Mesenchymal stem cell (in vitro differentiated cells and primary cell): ENCODE results near the gene TAF15.
A peak's percentile ranks its signal among the peaks of the same experiment; 100 is the strongest.

Experiments
- DNase-seq: peaks from one replicate; pipeline ENCODE4 v3.0.0-alpha.2; 2013
- H2AFZ ChIP-seq: one replicate; pipeline ENCODE4 v1.6.1; 2013; ENCODE audit warnings: low read depth, mild to moderate bottlenecking, control low read depth, inconsistent platforms, low read length, moderate library complexity
- H2AK5ac ChIP-seq: 2 replicates; pipeline ENCODE4 v1.6.1; 2013; ENCODE audit warnings: low read length, moderate library complexity, mild to moderate bottlenecking, inconsistent platforms; ENCODE audit not compliant: severe bottlenecking
- H2BK120ac ChIP-seq: one replicate; pipeline ENCODE4 v1.6.1; 2013; ENCODE audit warnings: low read depth, mild to moderate bottlenecking, inconsistent platforms, low read length, moderate library complexity
- H2BK12ac ChIP-seq, 2 experiments: one replicate each; pipeline ENCODE4 v1.6.1; 2013; ENCODE audit warnings: inconsistent platforms in 2 of 2, low read length in 2 of 2, mild to moderate bottlenecking in 2 of 2, moderate library complexity in 2 of 2, control low read depth in 1 of 2
- H2BK15ac ChIP-seq: one replicate; pipeline ENCODE4 v1.6.1; 2013; ENCODE audit warnings: mild to moderate bottlenecking, low read depth, inconsistent platforms; ENCODE audit not compliant: poor library complexity, severe bottlenecking
- H2BK5ac ChIP-seq: 2 replicates; pipeline ENCODE4 v1.6.1; 2013; ENCODE audit warnings: low read depth, mild to moderate bottlenecking, low read length, control low read depth, inconsistent platforms; ENCODE audit not compliant: poor library complexity, severe bottlenecking
- H3K14ac ChIP-seq, 2 experiments: one replicate each; pipeline ENCODE4 v1.6.1; 2013; ENCODE audit warnings: inconsistent platforms in 2 of 2, low read length in 2 of 2, control low read depth in 1 of 2, mild to moderate bottlenecking in 1 of 2, moderate library complexity in 1 of 2
- H3K18ac ChIP-seq, 2 experiments: one replicate each; pipeline ENCODE4 v1.6.1; 2013; ENCODE audit warnings: inconsistent platforms in 2 of 2, low read length in 2 of 2, control low read depth in 1 of 2, low read depth in 1 of 2, mild to moderate bottlenecking in 1 of 2
- H3K23ac ChIP-seq, 2 experiments: one replicate each; pipeline ENCODE4 v1.6.1; 2013; ENCODE audit warnings: inconsistent platforms in 2 of 2, low read length in 2 of 2, mild to moderate bottlenecking in 2 of 2, moderate library complexity in 2 of 2, control low read depth in 1 of 2
- H3K27ac ChIP-seq: 2 replicates; pipeline ENCODE4 v1.5.1; 2013; ENCODE audit warnings: mild to moderate bottlenecking, moderate library complexity, low read length, control low read depth, inconsistent platforms; ENCODE audit not compliant: poor library complexity, severe bottlenecking
- H3K27me3 ChIP-seq, 2 experiments: 2 replicates each; pipeline versions ENCODE4 v1.6.1 to v1.7.0; 2013; ENCODE audit warnings: low read length in 2 of 2, mild to moderate bottlenecking in 2 of 2, moderate library complexity in 2 of 2, control low read depth in 1 of 2, inconsistent platforms in 1 of 2; ENCODE audit not compliant: control insufficient read depth in 1 of 2, insufficient read depth in 1 of 2
- H3K36me3 ChIP-seq, 2 experiments: 2 replicates each; pipeline versions ENCODE4 v1.6.1 to v1.7.0; 2013; ENCODE audit warnings: low read length in 2 of 2, control low read depth in 1 of 2, inconsistent platforms in 1 of 2, low read depth in 1 of 2, mild to moderate bottlenecking in 1 of 2; ENCODE audit not compliant: insufficient read depth in 2 of 2, control insufficient read depth in 1 of 2
- H3K4ac ChIP-seq, 2 experiments: one replicate each; pipeline ENCODE4 v1.6.1; 2013; ENCODE audit warnings: inconsistent platforms in 2 of 2, low read length in 2 of 2, mild to moderate bottlenecking in 2 of 2, moderate library complexity in 2 of 2, control low read depth in 1 of 2, low read depth in 1 of 2
- H3K4me1 ChIP-seq: 2 replicates; pipeline ENCODE4 v1.6.1; 2013; ENCODE audit warnings: low read depth, low read length, control low read depth; ENCODE audit not compliant: control insufficient read depth, insufficient read depth
- H3K4me2 ChIP-seq: 2 replicates; pipeline ENCODE4 v1.6.1; 2013; ENCODE audit warnings: low read length, mild to moderate bottlenecking, inconsistent platforms; ENCODE audit not compliant: poor library complexity, severe bottlenecking
- H3K4me3 ChIP-seq, 2 experiments: 2 replicates each; pipeline versions ENCODE4 v1.5.1 to v1.7.0; 2013; ENCODE audit warnings: low read length in 2 of 2, mild to moderate bottlenecking in 2 of 2, control low read depth in 1 of 2, low read depth in 1 of 2; ENCODE audit not compliant: insufficient read depth in 1 of 2
- H3K79me1 ChIP-seq: replicated peaks from 2 replicates; pipeline ENCODE4 v1.6.1; 2013; ENCODE audit warnings: mild to moderate bottlenecking, control low read depth, low read length, inconsistent platforms; ENCODE audit not compliant: poor library complexity, severe bottlenecking
- H3K9ac ChIP-seq: 2 replicates; pipeline ENCODE4 v1.7.0; 2013; ENCODE audit warnings: mild to moderate bottlenecking, low read length, moderate library complexity
- H3K9me3 ChIP-seq: 2 replicates; pipeline ENCODE4 v1.7.0; 2013; ENCODE audit warnings: mild to moderate bottlenecking, low read length; ENCODE audit not compliant: control insufficient read depth
- H4K8ac ChIP-seq: one replicate; pipeline ENCODE4 v1.6.1; 2013; ENCODE audit warnings: inconsistent platforms, mild to moderate bottlenecking, low read length, moderate library complexity
- H4K91ac ChIP-seq: one replicate; pipeline ENCODE4 v1.6.1; 2013; ENCODE audit warnings: mild to moderate bottlenecking, low read length, inconsistent platforms
- whole genome bisulfite sequencing: methylation state at CpG from one replicate; pipeline ENCODE4 v1.1.7; 2013; ENCODE audit warnings: mixed read lengths; 5-methylcytosine and 5-hydroxymethylcytosine counted together

Gene TAF15

GRCh38 chr17:35890774-35891155 is 81.5 kb downstream of the TAF15 start:
- H3K9me3 ChIP-seq, result no peaks in the 10 kb centered on the region
- no peak overlapping the region for H2AK5ac ChIP-seq
- no peak overlapping the region for H2BK15ac ChIP-seq
- H3K36me3 ChIP-seq, result no peaks in the 10 kb centered on the region
- H2BK12ac ChIP-seq, result no peak overlapping the region
- H4K8ac ChIP-seq, result no peak overlapping the region
- no peak overlapping the region for H3K27ac ChIP-seq
- no peak overlapping the region for H4K91ac ChIP-seq
- no peak overlapping the region for H2BK5ac ChIP-seq
- H3K18ac ChIP-seq, result no peak overlapping the region
- no peak overlapping the region for H3K23ac ChIP-seq
- no peak overlapping the region for H3K4me2 ChIP-seq
- no peak overlapping the region for H2AFZ ChIP-seq
- no peak overlapping the region for H2BK120ac ChIP-seq
- 80% methylated on average over 4 of the region's 4 CpGs for WGBS
- H3K27me3 ChIP-seq, result no peaks in the 10 kb centered on the region
- H3K4me1 ChIP-seq, result peaks cover 2% of the 10 kb centered on the region
- no peak for DNase-seq
- no peaks in the 10 kb centered on the region for H3K79me1 ChIP-seq
- H3K4me3 ChIP-seq, result no peak overlapping the region
- H3K4ac ChIP-seq, result no peak overlapping the region
- no peak overlapping the region for H3K14ac ChIP-seq
- H3K9ac ChIP-seq, result no peak overlapping the region

GRCh38 chr17:35891269-35891668 is 82.0 kb downstream of the TAF15 start:
- DNase-seq, result no peak
- Histone ChIP-seq H3K23ac (no peak overlapping the region), H3K4me1 (peaks cover 2% of the 10 kb centered on the region), H3K14ac (no peak overlapping the region), H3K79me1 (no peaks in the 10 kb centered on the region), H3K4me3 (no peak overlapping the region), H2BK15ac (no peak overlapping the region), H3K9ac (no peak overlapping the region), H3K4me2 (no peak overlapping the region), H2BK12ac (no peak overlapping the region), H4K91ac (no peak overlapping the region), H2BK5ac (no peak overlapping the region), H3K4ac (no peak overlapping the region), H3K18ac (no peak overlapping the region), H3K27ac (no peak overlapping the region), H3K9me3 (no peaks in the 10 kb centered on the region), H4K8ac (no peak overlapping the region), H2BK120ac (no peak overlapping the region), H3K27me3 (no peaks in the 10 kb centered on the region), H3K36me3 (no peaks in the 10 kb centered on the region), H2AK5ac (no peak overlapping the region), H2AFZ (no peak overlapping the region)
- 87% methylated on average over 4 of the region's 4 CpGs for WGBS

- H2BK120ac ChIP-seq, result no peak overlapping the region
- WGBS, result 50% methylated on average over 5 of the region's 6 CpGs
- H2AFZ ChIP-seq, result no peak overlapping the region
- H3K18ac ChIP-seq, result no peak overlapping the region
- H3K4ac ChIP-seq, result no peak overlapping the region
- H3K36me3 ChIP-seq, result no peaks in the 10 kb centered on the region
- no peak overlapping the region for H3K4me3 ChIP-seq
- no peak overlapping the region for H3K23ac ChIP-seq
- no peak overlapping the region for H3K9ac ChIP-seq
- H3K9me3 ChIP-seq, result no peaks in the 10 kb centered on the region
- H3K27ac ChIP-seq, result no peak overlapping the region
- H3K27me3 ChIP-seq, result no peaks in the 10 kb centered on the region
- H3K4me1 ChIP-seq, result peaks cover 2% of the 10 kb centered on the region
- no peak overlapping the region for H2BK15ac ChIP-seq
- peak overlapping the region in 1 of 2 experiments; percentile 77 for H3K14ac ChIP-seq
- H4K91ac ChIP-seq, result no peak overlapping the region
- H3K79me1 ChIP-seq, result no peaks in the 10 kb centered on the region
- no peak overlapping the region for H2BK5ac ChIP-seq
- H4K8ac ChIP-seq, result no peak overlapping the region
- H2BK12ac ChIP-seq, result no peak overlapping the region
- no peak overlapping the region for H3K4me2 ChIP-seq
- H2AK5ac ChIP-seq, result no peak overlapping the region
- peak; percentile 6 for DNase-seq
Observed at GRCh38 chr17:35892091-35893035, 83.1 kb downstream of the TAF15 start.

GRCh38 chr17:35893751-35894150 is 84.5 kb downstream of the TAF15 start:
- no peak overlapping the region for H3K14ac ChIP-seq
- no peaks in the 10 kb centered on the region for H3K36me3 ChIP-seq
- H2BK12ac ChIP-seq, result no peak overlapping the region
- H3K79me1 ChIP-seq, result no peaks in the 10 kb centered on the region
- H2AK5ac ChIP-seq, result no peak overlapping the region
- no peak for DNase-seq
- no peak overlapping the region for H3K23ac ChIP-seq
- 89% methylated on average over 4 of the region's 4 CpGs for WGBS
- H2BK5ac ChIP-seq, result no peak overlapping the region
- H3K4ac ChIP-seq, result no peak overlapping the region
- no peak overlapping the region for H4K91ac ChIP-seq
- H4K8ac ChIP-seq, result no peak overlapping the region
- no peak overlapping the region for H3K18ac ChIP-seq
- no peak overlapping the region for H2BK120ac ChIP-seq
- no peak overlapping the region for H2BK15ac ChIP-seq
- H3K4me2 ChIP-seq, result no peak overlapping the region
- H3K27me3 ChIP-seq, result no peaks in the 10 kb centered on the region
- no peak overlapping the region for H3K4me3 ChIP-seq
- no peaks in the 10 kb centered on the region for H3K9me3 ChIP-seq
- H3K27ac ChIP-seq, result no peak overlapping the region
- no peak overlapping the region for H2AFZ ChIP-seq
- H3K9ac ChIP-seq, result no peak overlapping the region
- H3K4me1 ChIP-seq, result peaks cover 2% of the 10 kb centered on the region
